ENCODE results near the gene GSDMA.

GRCh38 chr17:40004072-40004471, 41.3 kb downstream of the GSDMA start:
- TF ChIP-seq CTCF (IDR thresholded peaks at IDR 0.05; ENCODE audit: poor library complexity): no peak
- TF ChIP-seq EZH2 (IDR thresholded peaks at IDR 0.05; ENCODE audit: borderline replicate concordance): no peak
